MM.1S (cell line): ENCODE measurements around the gene CD53.

Experiments
- EZH2 ChIP-seq: fragments of 300-600 bp; sonication (generic); optimal IDR thresholded peaks from 2 replicates; pipeline ENCODE3; 2017; ENCODE audit warnings: low read depth, mild to moderate bottlenecking, antibody characterized with exemption, low read length, mixed read lengths
- TF ChIP-seq, protein P1 (sequence below): fragments of 300-600 bp; sonication (generic); IDR thresholded peaks from 2 replicates; pipeline ENCODE4 v1.5.1; 2016; ENCODE audit warnings: antibody characterized with exemption, low read length, mixed read lengths

GRCh38 chr1:110870721-110871388 lies 2.1 kb upstream of the CD53 start:
- TF ChIP-seq, protein P1, sequence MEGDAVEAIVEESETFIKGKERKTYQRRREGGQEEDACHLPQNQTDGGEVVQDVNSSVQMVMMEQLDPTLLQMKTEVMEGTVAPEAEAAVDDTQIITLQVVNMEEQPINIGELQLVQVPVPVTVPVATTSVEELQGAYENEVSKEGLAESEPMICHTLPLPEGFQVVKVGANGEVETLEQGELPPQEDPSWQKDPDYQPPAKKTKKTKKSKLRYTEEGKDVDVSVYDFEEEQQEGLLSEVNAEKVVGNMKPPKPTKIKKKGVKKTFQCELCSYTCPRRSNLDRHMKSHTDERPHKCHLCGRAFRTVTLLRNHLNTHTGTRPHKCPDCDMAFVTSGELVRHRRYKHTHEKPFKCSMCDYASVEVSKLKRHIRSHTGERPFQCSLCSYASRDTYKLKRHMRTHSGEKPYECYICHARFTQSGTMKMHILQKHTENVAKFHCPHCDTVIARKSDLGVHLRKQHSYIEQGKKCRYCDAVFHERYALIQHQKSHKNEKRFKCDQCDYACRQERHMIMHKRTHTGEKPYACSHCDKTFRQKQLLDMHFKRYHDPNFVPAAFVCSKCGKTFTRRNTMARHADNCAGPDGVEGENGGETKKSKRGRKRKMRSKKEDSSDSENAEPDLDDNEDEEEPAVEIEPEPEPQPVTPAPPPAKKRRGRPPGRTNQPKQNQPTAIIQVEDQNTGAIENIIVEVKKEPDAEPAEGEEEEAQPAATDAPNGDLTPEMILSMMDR, result no peak
- TF ChIP-seq EZH2, result no peak
